Tibial nerve (tissue), 4 donors: ENCODE measurements around the gene BMX. TPM values are rescaled to one million over a fixed set of nuclear protein-coding genes. Genes with fewer than 3 reads are reported as not detected.

Source experiments
- DNase-seq, 2 donors: peaks; one replicate each; pipeline ENCODE4 v3.0.0-alpha.2; 2019; ENCODE audit warnings: low spot score in 2 of 2
- H3K27ac ChIP-seq, 4 donors: fragments of 200-600 bp; sonication (generic) in 3 of 4; one replicate each; pipeline ENCODE4 v1.5.1; 2017 to 2019; ENCODE audit warnings: mild to moderate bottlenecking in 1 of 4
- H3K27me3 ChIP-seq, 2 donors: fragments of 200-600 bp; sonication (generic) in 1 of 2; one replicate each; pipeline versions ENCODE4 v1.5.1 to v1.6.0; 2017 to 2019
- H3K36me3 ChIP-seq, 3 donors: fragments of 200-600 bp; sonication (generic); one replicate each; pipeline ENCODE4 v1.5.1; 2018 to 2019
- H3K4me1 ChIP-seq, 4 donors: fragments of 200-600 bp; sonication (generic) in 3 of 4; one replicate each; pipeline ENCODE4 v1.5.1; 2017 to 2019
- H3K4me3 ChIP-seq, 4 donors: fragments of 200-600 bp; sonication (generic) in 3 of 4; one replicate each; pipeline ENCODE4 v1.5.1; 2017 to 2019; ENCODE audit warnings: mild to moderate bottlenecking in 1 of 4, moderate library complexity in 1 of 4
- H3K9me3 ChIP-seq, 4 donors: fragments of 200-600 bp; sonication (generic) in 3 of 4; one replicate each; pipeline ENCODE4 v1.5.1; 2017 to 2019
- CTCF ChIP-seq, 5 experiments: fragments of 200-600 bp in 3 of 5; fragments of 450-650 bp in 2 of 5; sonication (generic) in 3 of 5; IDR thresholded peaks; one replicate each; pipeline ENCODE4 v1.5.1; 2016 to 2019; ENCODE audit warnings: antibody characterized with exemption in 5 of 5, mild to moderate bottlenecking in 3 of 5, moderate library complexity in 2 of 5
- EP300 ChIP-seq, 2 donors: sonication (generic); formaldehyde crosslinking; IDR thresholded peaks; one replicate each; pipeline ENCODE4 v1.6.1; 2017; ENCODE audit warnings: antibody characterized with exemption in 2 of 2, mild to moderate bottlenecking in 1 of 2
- POLR2A ChIP-seq, 2 donors: fragments of 450-650 bp; IDR thresholded peaks; one replicate each; pipeline ENCODE4 v1.6.1; 2017; ENCODE audit warnings: antibody characterized with exemption in 2 of 2, mild to moderate bottlenecking in 2 of 2, moderate library complexity in 2 of 2
- WGBS, 2 donors: methylation state at CpG; one replicate each; pipeline ENCODE4 v1.1.5; 2018; 5-methylcytosine and 5-hydroxymethylcytosine counted together
- total RNA-seq, 4 donors: library from RNA; depleted of rRNA; stranded (reverse); fragments of >200 nt; gene quantifications; one replicate each; pipeline ENCODE4 v1.1.0, GENCODE V29; 2016

Gene BMX
- total RNA-seq, 4 donors from 2014 or later: 1.8 to 5.9 (median 3.4) TPM

GRCh38 chrX:15605226-15605625 is 104.6 kb downstream of the BMX start:
- WGBS, 2 donors: 58 to 90% methylated on average over 1 of the region's 1 CpG
- no peak for DNase-seq
- Histone ChIP-seq H3K27me3 (peaks cover 0 to 13% of the 10 kb centered on the region in 2 donors), H3K36me3 (no peaks in the 10 kb centered on the region), H3K27ac (no peak overlapping the region), H3K4me3 (no peak overlapping the region), H3K4me1 (no peaks in the 10 kb centered on the region), H3K9me3 (no peaks in the 10 kb centered on the region)
- TF ChIP-seq POLR2A (IDR thresholded peaks at IDR 0.05) (no peak), CTCF (IDR thresholded peaks at IDR 0.05) (no peak), EP300 (IDR thresholded peaks at IDR 0.05) (no peak)

Other genes starting within 250 kb of the BMX start
- gene ASB9, start 230.7 kb upstream of the BMX start, total RNA-seq: 1 to 10 TPM in 3 of 4 donors, under 1 TPM in 1; 0.87 to 3.9 (median 1.1) TPM
- not detected for gene ASB11, start 185.2 kb upstream of the BMX start, total RNA-seq
- 1 to 10 TPM; 5.1 to 9.8 (median 7.9) TPM for gene PIGA, start 165.3 kb upstream of the BMX start, total RNA-seq
- 1 to 10 TPM; 1.5 to 5.0 (median 1.8) TPM for gene VEGFD, start 116.4 kb upstream of the BMX start, total RNA-seq
- 10 to 100 TPM; 10.6 to 27.6 (median 23.4) TPM for gene PIR, start 7.5 kb upstream of the BMX start, total RNA-seq
- 1 to 10 TPM in 2 of 4 donors, under 1 TPM in 2; 0.30 to 1.1 (median 0.92) TPM for gene ACE2, start 100.2 kb downstream of the BMX start, total RNA-seq
- 1 to 10 TPM in 2 of 4 donors, not detected in 2; 1.0 to 1.1 TPM for gene CLTRN, start 164.0 kb downstream of the BMX start, total RNA-seq
- 10 to 100 TPM in 3 of 4 donors, 1 to 10 TPM in 1; 9.6 to 17.6 (median 12.5) TPM for gene CA5B, start 237.5 kb downstream of the BMX start, total RNA-seq